GM12892 (cell line): ENCODE data around the gene CFAP65.

Experiments
- POLR2A ChIP-seq: IDR thresholded peaks from 2 replicates; pipeline ENCODE4 v1.6.1; 2011; ENCODE audit warnings: low read depth, low read length, control low read depth
- POLR2AphosphoS5 ChIP-seq: IDR thresholded peaks from 2 replicates; pipeline ENCODE4 v1.6.1; 2011; ENCODE audit warnings: low read depth, low read length, control low read depth
- TAF1 ChIP-seq: IDR thresholded peaks from 2 replicates; pipeline ENCODE4 v1.6.1; 2011; ENCODE audit warnings: low read depth, mild to moderate bottlenecking, control low read depth, low read length, borderline replicate concordance

- no peak for TF ChIP-seq POLR2AphosphoS5
- no peak for TF ChIP-seq TAF1
- TF ChIP-seq POLR2A = no peak
Observed at GRCh38 chr2:219086196-219086595, 44.9 kb upstream of the CFAP65 start.
